GM04503 (cell line): Measurements from ENCODE around the gene L3MBTL4.
"Not testable (repeated sequence)": the region's sequence is repeated elsewhere in the genome, so short reads cannot be mapped to it uniquely, and the experiment has no call there.

Experiments used
- DNase-seq: peaks from one replicate; pipeline ENCODE4 v3.0.0-alpha.2; 2012; ENCODE audit warnings: low read depth

Gene L3MBTL4

GRCh38 chr18:6106091-6106685, 308.5 kb downstream of the L3MBTL4 start:
- no peak for DNase-seq

GRCh38 chr18:6103741-6104140, 311.0 kb downstream of the L3MBTL4 start:
- DNase-seq, result no peak

GRCh38 chr18:6096730-6097129, 318.0 kb downstream of the L3MBTL4 start:
- DNase-seq, result no peak

GRCh38 chr18:6088432-6088831, 326.3 kb downstream of the L3MBTL4 start:
- DNase-seq, result no peak

GRCh38 chr18:6086731-6087130, 328.0 kb downstream of the L3MBTL4 start:
- DNase-seq, result no peak

GRCh38 chr18:6079406-6079805, 335.3 kb downstream of the L3MBTL4 start:
- DNase-seq, result no peak

- DNase-seq, result no peak
Observed at GRCh38 chr18:6078877-6079276, 335.8 kb downstream of the L3MBTL4 start.

- DNase-seq, result not testable (repeated sequence)
Observed at GRCh38 chr18:6072423-6072822, 342.3 kb downstream of the L3MBTL4 start.

- DNase-seq, result no peak
Observed at GRCh38 chr18:6069539-6069938, 345.2 kb downstream of the L3MBTL4 start.

GRCh38 chr18:6069103-6069502, 345.6 kb downstream of the L3MBTL4 start:
- DNase-seq, result no peak

GRCh38 chr18:6060149-6060548, 354.6 kb downstream of the L3MBTL4 start:
- DNase-seq, result no peak

- no peak for DNase-seq
Observed at GRCh38 chr18:6059551-6059950, 355.2 kb downstream of the L3MBTL4 start.

- no peak for DNase-seq
Observed at GRCh38 chr18:6058941-6059340, 355.8 kb downstream of the L3MBTL4 start.

GRCh38 chr18:6057604-6058003, 357.1 kb downstream of the L3MBTL4 start:
- DNase-seq, result no peak

GRCh38 chr18:6056171-6056910, 358.4 kb downstream of the L3MBTL4 start:
- DNase-seq, result no peak

- no peak for DNase-seq
Observed at GRCh38 chr18:6055711-6056110, 359.0 kb downstream of the L3MBTL4 start.

GRCh38 chr18:6054256-6054842, 360.4 kb downstream of the L3MBTL4 start:
- DNase-seq, result no peak

- DNase-seq, result no peak
Observed at GRCh38 chr18:6052449-6052913, 362.2 kb downstream of the L3MBTL4 start.

GRCh38 chr18:6047596-6047995, 367.1 kb downstream of the L3MBTL4 start:
- DNase-seq, result not testable (repeated sequence)

- no peak for DNase-seq
Observed at GRCh38 chr18:6044773-6045172, 369.9 kb downstream of the L3MBTL4 start.

GRCh38 chr18:6044319-6044718, 370.4 kb downstream of the L3MBTL4 start:
- DNase-seq, result no peak

GRCh38 chr18:6039055-6039454, 375.7 kb downstream of the L3MBTL4 start:
- DNase-seq, result no peak

GRCh38 chr18:6031442-6031841, 383.3 kb downstream of the L3MBTL4 start:
- no peak for DNase-seq
